ENCODE data around the gene CPNE4. TPM values are rescaled to one million over a fixed set of nuclear protein-coding genes. Genes with fewer than 3 reads are reported as not detected.

The CPNE4 gene
- total and polyA plus RNA-seq, 2 donors (not counting 3 experiments of a cell fraction or from before 2014, with no cell fraction given), result not detected

DNA sequence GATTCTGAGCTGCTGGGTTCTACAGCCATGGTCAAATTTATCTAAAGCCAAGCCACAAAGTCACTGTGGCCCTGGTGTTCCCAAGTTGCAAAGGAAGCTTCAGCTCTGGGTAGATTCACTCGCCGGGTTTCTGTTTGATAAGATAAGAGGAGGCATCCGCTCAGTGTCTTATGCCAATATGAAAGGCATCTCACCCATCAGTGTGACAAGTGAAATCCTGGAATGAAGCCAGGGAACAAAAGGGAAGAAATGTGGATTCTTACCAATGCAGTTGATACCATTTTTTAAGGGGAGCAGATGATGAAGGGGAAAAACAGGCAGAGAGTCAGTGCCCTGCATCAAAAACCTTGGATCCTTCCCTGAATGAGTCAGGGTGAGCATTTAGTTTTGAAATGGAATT lies 2.8 kb upstream of the CPNE4 start:
- no peak overlapping the region for H3K9ac ChIP-seq (replicated peaks; ENCODE audit: extremely low read depth, insufficient read depth, low read length)
- H3K4me3 ChIP-seq (replicated peaks in 1 of 3; ENCODE audit: insufficient read depth in 1 of 3, low read depth in 1 of 3, low read length in 3 of 3), result no peak overlapping the region
- FAIRE-seq, result no peak
- H3K4me1 ChIP-seq (ENCODE audit: control insufficient read depth, extremely low read depth, insufficient read depth, low read length), result no peaks in the 10 kb centered on the region
- H3K36me3 ChIP-seq (ENCODE audit: control insufficient read depth in 2 of 2, extremely low read depth in 1 of 2, insufficient read depth in 2 of 2, low read length in 2 of 2), result no peaks in the 10 kb centered on the region
- intact Hi-C loops (cut with micrococcal nuclease), result loop anchor here (5.0 kb wide), 1 partner anchor 360 kb away; no protein-coding TSS in a partner anchor
- H3K9me1 ChIP-seq (replicated peaks; ENCODE audit: control insufficient read depth, extremely low read depth, insufficient read depth, low read length), result no peaks in the 10 kb centered on the region
- peaks cover 2% of the 10 kb centered on the region for H4K20me1 ChIP-seq (replicated peaks; ENCODE audit: control insufficient read depth, extremely low read depth, insufficient read depth, low read length)
- no peak for DNase-seq (ENCODE audit: low read depth, low spot score)
- H3K4me2 ChIP-seq (ENCODE audit: insufficient read depth, low read length), result no peak overlapping the region
- H3K27ac ChIP-seq (ENCODE audit: insufficient read depth, low read depth, low read length), result no peak overlapping the region
- no peak for TF ChIP-seq MYC (IDR thresholded peaks at IDR 0.05; ENCODE audit: low read depth, low read length)
- TF ChIP-seq, protein P1, sequence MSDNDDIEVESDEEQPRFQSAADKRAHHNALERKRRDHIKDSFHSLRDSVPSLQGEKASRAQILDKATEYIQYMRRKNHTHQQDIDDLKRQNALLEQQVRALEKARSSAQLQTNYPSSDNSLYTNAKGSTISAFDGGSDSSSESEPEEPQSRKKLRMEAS (IDR thresholded peaks at IDR 0.05; ENCODE audit: insufficient read depth, insufficient read length), result no peak
- no peak for TF ChIP-seq POLR2A (IDR thresholded peaks at IDR 0.05; ENCODE audit: low read depth, low read length)
- TF ChIP-seq EZH2 (IDR thresholded peaks at IDR 0.05; ENCODE audit: borderline replicate concordance, low read depth, low read length, severe bottlenecking), result no peak
- no peaks in the 10 kb centered on the region for H3K79me2 ChIP-seq (ENCODE audit: control insufficient read depth, insufficient read depth, low read length)
- POLR2A ChIA-PET, result interaction anchor here (0.6 kb wide), 1 partner anchor 834 kb away, joined by 3 read pairs; no protein-coding TSS in a partner anchor
- CTCF ChIA-PET, result interaction anchor here (1.0 to 4.2 kb wide), 19 partner anchors 8 to 984 kb away, joined by 3 to 163 read pairs (median 5); no protein-coding TSS in a partner anchor
- dilution Hi-C loops (cut with MboI; ENCODE audit: extremely low pct_ligation_motif_present, low sequenced_read_pairs), result no loop called here
- peaks cover 22 to 24% of the 10 kb centered on the region in 2 experiments for H3K27me3 ChIP-seq (ENCODE audit: control insufficient read depth in 2 of 2, insufficient read depth in 2 of 2, low read length in 2 of 2)
- no TSS peak for BruUV-seq (replicated peaks)
- no peak overlapping the region for H2AFZ ChIP-seq (ENCODE audit: low read depth, low read length)
- H3K9me3 ChIP-seq (replicated peaks; ENCODE audit: control insufficient read depth, insufficient read depth, low read length), result no peaks in the 10 kb centered on the region

DNA sequence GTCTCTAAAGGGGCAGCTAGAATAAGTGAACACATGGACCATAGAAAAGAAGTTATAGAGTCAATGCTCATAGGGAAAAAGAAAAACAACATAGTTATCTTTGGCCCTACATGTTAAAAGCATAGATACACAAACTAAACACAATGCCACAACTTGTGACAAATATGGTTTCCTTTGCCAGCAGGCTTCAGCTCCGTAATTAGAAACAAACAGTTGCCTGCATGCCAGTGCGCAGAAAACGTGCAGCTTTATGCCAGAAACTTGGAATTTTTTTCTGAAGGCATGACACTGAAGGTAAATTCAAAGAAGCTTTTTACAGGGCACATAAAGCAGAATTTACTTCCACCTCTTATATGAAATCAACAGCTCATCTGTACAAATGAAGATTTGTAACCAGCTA lies 2.2 kb upstream of the CPNE4 start:
- Histone ChIP-seq H3K9me1 (replicated peaks; ENCODE audit: control insufficient read depth, extremely low read depth, insufficient read depth, low read length) (no peaks in the 10 kb centered on the region), H4K20me1 (replicated peaks; ENCODE audit: control insufficient read depth, extremely low read depth, insufficient read depth, low read length) (peaks cover 2% of the 10 kb centered on the region), H3K79me2 (ENCODE audit: control insufficient read depth, insufficient read depth, low read length) (no peaks in the 10 kb centered on the region), H3K4me2 (ENCODE audit: insufficient read depth, low read length) (no peak overlapping the region), H2AFZ (ENCODE audit: low read depth, low read length) (no peak overlapping the region), H3K9me3 (replicated peaks; ENCODE audit: control insufficient read depth, insufficient read depth, low read length) (no peaks in the 10 kb centered on the region), H3K4me3 (replicated peaks in 1 of 3; ENCODE audit: insufficient read depth in 1 of 3, low read depth in 1 of 3, low read length in 3 of 3) (no peak overlapping the region), H3K4me1 (ENCODE audit: control insufficient read depth, extremely low read depth, insufficient read depth, low read length) (no peaks in the 10 kb centered on the region), H3K27me3 (ENCODE audit: control insufficient read depth in 2 of 2, insufficient read depth in 2 of 2, low read length in 2 of 2) (peaks cover 25 to 27% of the 10 kb centered on the region in 2 experiments), H3K36me3 (ENCODE audit: control insufficient read depth in 2 of 2, extremely low read depth in 1 of 2, insufficient read depth in 2 of 2, low read length in 2 of 2) (no peaks in the 10 kb centered on the region), H3K9ac (replicated peaks; ENCODE audit: extremely low read depth, insufficient read depth, low read length) (no peak overlapping the region), H3K27ac (ENCODE audit: insufficient read depth, low read depth, low read length) (no peak overlapping the region)
- POLR2A ChIA-PET, result no interaction called here
- no peak for FAIRE-seq
- dilution Hi-C loops (cut with MboI; ENCODE audit: extremely low pct_ligation_motif_present, low sequenced_read_pairs) (no loop called here), intact Hi-C loops (cut with micrococcal nuclease) (loop anchor here (5.0 kb wide), 1 partner anchor 360 kb away; no protein-coding TSS in a partner anchor)
- DNase-seq (ENCODE audit: low read depth, low spot score), result no peak
- CTCF ChIA-PET, result interaction anchor here (1.8 to 4.2 kb wide), 7 partner anchors 7 to 174 kb away, joined by 5 to 163 read pairs (median 21); no protein-coding TSS in a partner anchor
- no peak for TF ChIP-seq FOS (IDR thresholded peaks at IDR 0.05; ENCODE audit: borderline replicate concordance, insufficient read depth, low read length)
- TF ChIP-seq, protein P2, sequence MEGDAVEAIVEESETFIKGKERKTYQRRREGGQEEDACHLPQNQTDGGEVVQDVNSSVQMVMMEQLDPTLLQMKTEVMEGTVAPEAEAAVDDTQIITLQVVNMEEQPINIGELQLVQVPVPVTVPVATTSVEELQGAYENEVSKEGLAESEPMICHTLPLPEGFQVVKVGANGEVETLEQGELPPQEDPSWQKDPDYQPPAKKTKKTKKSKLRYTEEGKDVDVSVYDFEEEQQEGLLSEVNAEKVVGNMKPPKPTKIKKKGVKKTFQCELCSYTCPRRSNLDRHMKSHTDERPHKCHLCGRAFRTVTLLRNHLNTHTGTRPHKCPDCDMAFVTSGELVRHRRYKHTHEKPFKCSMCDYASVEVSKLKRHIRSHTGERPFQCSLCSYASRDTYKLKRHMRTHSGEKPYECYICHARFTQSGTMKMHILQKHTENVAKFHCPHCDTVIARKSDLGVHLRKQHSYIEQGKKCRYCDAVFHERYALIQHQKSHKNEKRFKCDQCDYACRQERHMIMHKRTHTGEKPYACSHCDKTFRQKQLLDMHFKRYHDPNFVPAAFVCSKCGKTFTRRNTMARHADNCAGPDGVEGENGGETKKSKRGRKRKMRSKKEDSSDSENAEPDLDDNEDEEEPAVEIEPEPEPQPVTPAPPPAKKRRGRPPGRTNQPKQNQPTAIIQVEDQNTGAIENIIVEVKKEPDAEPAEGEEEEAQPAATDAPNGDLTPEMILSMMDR (IDR thresholded peaks at IDR 0.05; ENCODE audit: extremely low read depth in 1 of 2, insufficient read depth in 1 of 2, low read depth in 1 of 2, low read length in 2 of 2), result no peak
- no peak for TF ChIP-seq GATA2 (IDR thresholded peaks at IDR 0.05; ENCODE audit: insufficient read depth, insufficient read length, low read depth, low read length)
- TF ChIP-seq EZH2 (IDR thresholded peaks at IDR 0.05; ENCODE audit: borderline replicate concordance, low read depth, low read length, severe bottlenecking), result no peak
- TF ChIP-seq POLR2AphosphoS5 (IDR thresholded peaks at IDR 0.05; ENCODE audit: insufficient read depth, low read depth, low read length), result no peak
- TF ChIP-seq JUN (IDR thresholded peaks at IDR 0.05; ENCODE audit: borderline replicate concordance, insufficient read depth, insufficient read length, low read depth), result no peak
- TF ChIP-seq MYC (IDR thresholded peaks at IDR 0.05; ENCODE audit: low read depth, low read length), result no peak
- TF ChIP-seq, protein P1 (IDR thresholded peaks at IDR 0.05; ENCODE audit: insufficient read depth, insufficient read length), result no peak
- TF ChIP-seq POLR2A (IDR thresholded peaks at IDR 0.05; ENCODE audit: low read depth, low read length), result no peak
- BruUV-seq (replicated peaks), result no TSS peak

All from endothelial cell of umbilical vein (primary cell).